Measurements from ENCODE around the gene BARHL2.

The BARHL2 gene

DNA sequence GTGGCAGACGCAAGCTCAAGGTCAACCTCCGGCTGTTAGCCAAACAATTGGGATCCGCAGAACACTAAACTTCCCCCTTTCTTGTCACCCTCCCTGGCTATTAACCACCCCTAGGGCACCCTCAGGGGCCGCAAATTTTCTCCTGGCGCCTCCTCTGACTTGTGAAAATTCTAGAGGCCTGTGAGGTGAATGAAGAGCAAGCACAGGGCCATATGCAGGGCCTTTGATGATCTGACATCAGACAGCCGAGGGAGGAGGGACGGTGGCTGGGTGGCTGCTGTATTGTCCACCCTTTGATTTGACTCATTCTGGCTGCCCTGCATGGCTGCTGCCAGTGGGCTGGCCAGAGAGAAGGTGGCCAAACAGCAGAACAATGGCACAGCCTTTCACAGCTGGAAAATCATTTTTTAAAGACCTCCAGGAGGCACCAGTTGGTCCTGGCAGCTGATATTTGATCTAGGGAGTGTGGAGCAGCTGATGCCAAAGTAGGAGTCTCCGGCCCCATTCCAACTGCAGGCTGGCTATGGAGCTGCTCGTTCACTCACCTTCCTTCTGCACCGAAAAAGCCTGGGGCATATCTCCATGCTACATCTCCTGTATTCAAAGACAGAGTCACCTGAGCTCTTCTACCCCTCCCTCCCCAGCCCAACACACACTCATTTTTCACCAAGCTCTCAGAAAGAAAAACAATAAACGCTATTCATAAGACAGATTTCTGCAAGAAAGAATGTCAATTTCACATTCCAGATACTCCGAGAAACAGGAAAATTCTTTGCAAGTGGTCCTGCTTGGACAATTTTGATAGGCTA is 44.9 kb upstream of the BARHL2 start:
- H3K9me2 ChIP-seq (replicated peaks; ENCODE audit: insufficient read depth, low read length): no peaks in the 10 kb centered on the region
- no peaks in the 10 kb centered on the region for H3K9me3 ChIP-seq (replicated peaks; ENCODE audit: insufficient read depth, low read length)
- no peaks in the 10 kb centered on the region for H3K27me3 ChIP-seq (replicated peaks; ENCODE audit: insufficient read depth, low read length)
- no peak overlapping the region for H3K27ac ChIP-seq (ENCODE audit: low read length)
- no peak for DNase-seq
- no peaks in the 10 kb centered on the region for H3K36me3 ChIP-seq (replicated peaks; ENCODE audit: insufficient read depth, low read length)
- no peaks in the 10 kb centered on the region for H3K79me2 ChIP-seq (ENCODE audit: low read length)
- no peaks in the 10 kb centered on the region for H3F3A ChIP-seq (ENCODE audit: insufficient read depth, low read length)
- no peaks in the 10 kb centered on the region for H4K20me1 ChIP-seq (ENCODE audit: insufficient read depth, low read length)
- H3K9ac ChIP-seq (ENCODE audit: low read length): no peak overlapping the region
- no peak overlapping the region for H2AFZ ChIP-seq (ENCODE audit: low read length)
- no peak overlapping the region for H3K4me2 ChIP-seq (ENCODE audit: low read depth, low read length)
- TF ChIP-seq EZH2phosphoT487 (IDR thresholded peaks at IDR 0.05; ENCODE audit: low read length): no peak
- no peak for TF ChIP-seq EZH2 (optimal IDR thresholded peaks at IDR 0.05; ENCODE audit: low read depth, low read length)
- TF ChIP-seq, protein P1, sequence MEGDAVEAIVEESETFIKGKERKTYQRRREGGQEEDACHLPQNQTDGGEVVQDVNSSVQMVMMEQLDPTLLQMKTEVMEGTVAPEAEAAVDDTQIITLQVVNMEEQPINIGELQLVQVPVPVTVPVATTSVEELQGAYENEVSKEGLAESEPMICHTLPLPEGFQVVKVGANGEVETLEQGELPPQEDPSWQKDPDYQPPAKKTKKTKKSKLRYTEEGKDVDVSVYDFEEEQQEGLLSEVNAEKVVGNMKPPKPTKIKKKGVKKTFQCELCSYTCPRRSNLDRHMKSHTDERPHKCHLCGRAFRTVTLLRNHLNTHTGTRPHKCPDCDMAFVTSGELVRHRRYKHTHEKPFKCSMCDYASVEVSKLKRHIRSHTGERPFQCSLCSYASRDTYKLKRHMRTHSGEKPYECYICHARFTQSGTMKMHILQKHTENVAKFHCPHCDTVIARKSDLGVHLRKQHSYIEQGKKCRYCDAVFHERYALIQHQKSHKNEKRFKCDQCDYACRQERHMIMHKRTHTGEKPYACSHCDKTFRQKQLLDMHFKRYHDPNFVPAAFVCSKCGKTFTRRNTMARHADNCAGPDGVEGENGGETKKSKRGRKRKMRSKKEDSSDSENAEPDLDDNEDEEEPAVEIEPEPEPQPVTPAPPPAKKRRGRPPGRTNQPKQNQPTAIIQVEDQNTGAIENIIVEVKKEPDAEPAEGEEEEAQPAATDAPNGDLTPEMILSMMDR (IDR thresholded peaks at IDR 0.05; ENCODE audit: low read length): no peak
- no peak overlapping the region for H3K4me3 ChIP-seq (ENCODE audit: low read length)
- H3K4me1 ChIP-seq (ENCODE audit: low read length): no peaks in the 10 kb centered on the region

DNA sequence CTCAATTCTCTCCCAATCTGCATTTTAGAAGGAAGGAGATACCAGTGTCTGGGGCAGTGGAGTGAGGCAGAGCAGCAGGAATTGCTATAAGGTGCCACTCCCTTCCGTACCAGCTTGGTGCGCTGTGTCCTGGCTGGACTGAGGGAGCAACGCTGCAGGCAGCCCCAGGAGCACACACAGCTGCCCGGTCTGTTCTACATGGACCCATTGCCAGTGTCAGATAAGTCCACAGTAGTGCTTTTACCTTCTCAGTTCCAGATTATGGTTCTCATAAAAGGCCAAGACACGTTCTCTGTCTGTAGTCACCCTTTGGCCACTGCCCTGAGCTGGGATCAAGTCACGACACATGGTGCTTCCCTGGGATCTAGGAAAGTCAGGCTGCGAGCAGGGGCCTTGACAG is 44.1 kb upstream of the BARHL2 start:
- Histone ChIP-seq H2AFZ (ENCODE audit: low read length) (no peak overlapping the region), H3K27ac (ENCODE audit: low read length) (no peak overlapping the region), H4K20me1 (ENCODE audit: insufficient read depth, low read length) (no peaks in the 10 kb centered on the region), H3K9me2 (replicated peaks; ENCODE audit: insufficient read depth, low read length) (no peaks in the 10 kb centered on the region), H3K4me1 (ENCODE audit: low read length) (no peaks in the 10 kb centered on the region), H3K9ac (ENCODE audit: low read length) (no peak overlapping the region), H3K27me3 (replicated peaks; ENCODE audit: insufficient read depth, low read length) (no peaks in the 10 kb centered on the region), H3K79me2 (ENCODE audit: low read length) (no peaks in the 10 kb centered on the region), H3F3A (ENCODE audit: insufficient read depth, low read length) (no peaks in the 10 kb centered on the region), H3K4me2 (ENCODE audit: low read depth, low read length) (no peak overlapping the region), H3K4me3 (ENCODE audit: low read length) (no peak overlapping the region), H3K9me3 (replicated peaks; ENCODE audit: insufficient read depth, low read length) (no peaks in the 10 kb centered on the region), H3K36me3 (replicated peaks; ENCODE audit: insufficient read depth, low read length) (no peaks in the 10 kb centered on the region)
- no peak for DNase-seq
- TF ChIP-seq EZH2phosphoT487 (IDR thresholded peaks at IDR 0.05; ENCODE audit: low read length): no peak
- TF ChIP-seq, protein P1 (IDR thresholded peaks at IDR 0.05; ENCODE audit: low read length): no peak
- TF ChIP-seq EZH2 (optimal IDR thresholded peaks at IDR 0.05; ENCODE audit: low read depth, low read length): no peak

- H3K4me2 ChIP-seq (ENCODE audit: low read depth, low read length): no peak overlapping the region
- DNase-seq: no peak
- no peak for TF ChIP-seq EZH2phosphoT487 (IDR thresholded peaks at IDR 0.05; ENCODE audit: low read length)
- TF ChIP-seq EZH2 (optimal IDR thresholded peaks at IDR 0.05; ENCODE audit: low read depth, low read length): no peak
- TF ChIP-seq, protein P1 (IDR thresholded peaks at IDR 0.05; ENCODE audit: low read length): no peak
- H3K79me2 ChIP-seq (ENCODE audit: low read length): no peaks in the 10 kb centered on the region
- H3K9me3 ChIP-seq (replicated peaks; ENCODE audit: insufficient read depth, low read length): no peaks in the 10 kb centered on the region
- no peaks in the 10 kb centered on the region for H4K20me1 ChIP-seq (ENCODE audit: insufficient read depth, low read length)
- no peaks in the 10 kb centered on the region for H3K4me1 ChIP-seq (ENCODE audit: low read length)
- no peak overlapping the region for H2AFZ ChIP-seq (ENCODE audit: low read length)
- no peaks in the 10 kb centered on the region for H3K9me2 ChIP-seq (replicated peaks; ENCODE audit: insufficient read depth, low read length)
- H3K9ac ChIP-seq (ENCODE audit: low read length): no peak overlapping the region
- no peaks in the 10 kb centered on the region for H3K27me3 ChIP-seq (replicated peaks; ENCODE audit: insufficient read depth, low read length)
- H3F3A ChIP-seq (ENCODE audit: insufficient read depth, low read length): no peaks in the 10 kb centered on the region
- no peak overlapping the region for H3K4me3 ChIP-seq (ENCODE audit: low read length)
- no peaks in the 10 kb centered on the region for H3K36me3 ChIP-seq (replicated peaks; ENCODE audit: insufficient read depth, low read length)
- H3K27ac ChIP-seq (ENCODE audit: low read length): no peak overlapping the region
Observed at GRCh38 chr1:90753556-90753955, 36.5 kb upstream of the BARHL2 start.
